HG02588 (cell line): ENCODE results near the gene HS6ST1.

Experiments used
- ATAC-seq: cut with Tn5 transposase; IDR thresholded peaks from one replicate; pipeline ENCODE4 v1.9.1; 2021; ENCODE audit warnings: mild to moderate bottlenecking, moderate library complexity; ENCODE audit not compliant: unreplicated experiment

The HS6ST1 gene

DNA sequence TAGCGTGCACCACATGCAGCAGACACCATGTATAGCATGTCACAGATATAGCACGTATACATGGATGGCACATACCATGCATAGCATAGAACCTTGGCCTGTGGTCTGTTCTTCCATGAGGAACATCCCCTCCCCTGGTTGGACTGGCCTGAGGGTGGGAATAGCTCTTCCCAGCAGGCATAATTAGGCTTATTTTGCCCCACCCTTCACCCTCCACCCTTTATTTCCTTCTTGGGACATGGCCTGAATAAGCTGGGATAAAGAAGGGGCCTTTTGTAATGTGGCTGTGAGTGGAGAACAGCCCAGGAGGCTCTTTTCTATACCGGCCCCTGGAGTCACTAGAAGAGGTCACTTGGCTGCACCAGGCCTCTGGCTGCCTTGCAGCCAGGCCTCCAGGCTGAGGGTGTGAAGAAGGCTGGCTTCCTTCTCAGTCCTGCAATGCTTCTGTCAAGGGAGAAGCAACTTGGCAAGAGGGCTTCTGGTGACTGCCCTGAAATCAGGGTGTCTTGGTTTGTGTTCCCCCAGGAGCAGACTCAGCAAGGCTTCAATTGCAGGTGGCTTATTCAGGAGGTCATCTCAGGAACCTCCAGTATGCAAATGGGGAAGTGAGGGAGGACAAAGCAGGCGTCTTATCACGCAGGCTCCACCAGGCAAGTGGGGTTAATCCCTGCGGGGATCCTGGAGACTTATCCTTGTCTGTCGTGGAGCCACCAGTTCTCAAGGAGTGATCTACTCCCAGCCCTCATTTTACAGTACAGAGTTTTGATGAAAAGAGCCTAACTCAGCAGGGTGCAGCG, 68.2 kb downstream of the HS6ST1 start:
- ATAC-seq: no peak

DNA sequence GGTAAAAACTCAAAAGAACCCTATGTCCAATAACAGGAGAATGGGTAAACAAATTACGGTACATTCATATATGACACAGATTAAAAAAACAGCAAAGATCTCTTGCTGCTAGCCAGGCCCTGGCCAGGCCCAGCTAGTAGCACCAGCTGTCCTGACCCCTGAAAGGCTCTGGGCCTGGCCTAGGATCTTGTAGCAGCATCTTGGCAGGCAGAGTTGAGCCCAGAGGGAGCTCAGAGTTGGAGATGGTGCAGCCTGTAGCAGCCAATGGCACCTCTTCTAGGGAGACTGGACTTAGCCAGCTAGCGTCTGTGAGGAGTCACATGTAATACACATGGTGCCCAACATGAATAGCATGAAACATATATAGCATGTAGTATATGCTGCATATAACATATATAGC, 69.1 kb downstream of the HS6ST1 start:
- no peak for ATAC-seq

GRCh38 chr2:128245813-128246212, 72.9 kb downstream of the HS6ST1 start:
- ATAC-seq: no peak

DNA sequence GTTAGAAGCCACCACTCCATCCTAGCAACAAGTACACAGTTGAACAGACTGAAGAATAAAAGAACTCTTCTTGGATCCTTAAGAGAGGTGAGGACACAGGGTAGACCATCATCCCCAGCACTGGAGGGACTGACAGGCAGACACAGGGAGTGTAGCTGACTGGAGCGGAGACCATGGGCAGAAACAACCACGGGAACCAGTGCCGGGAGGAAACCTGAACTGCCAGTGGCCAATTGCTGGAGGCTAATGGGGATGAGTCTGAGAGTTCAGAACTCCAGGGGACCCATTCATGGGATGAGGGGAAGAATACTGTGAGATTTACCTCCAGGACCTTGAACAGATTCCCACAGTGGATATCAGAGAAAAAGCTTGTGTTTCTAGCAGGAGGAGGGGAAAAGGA, 76.8 kb downstream of the HS6ST1 start:
- no peak for ATAC-seq

DNA sequence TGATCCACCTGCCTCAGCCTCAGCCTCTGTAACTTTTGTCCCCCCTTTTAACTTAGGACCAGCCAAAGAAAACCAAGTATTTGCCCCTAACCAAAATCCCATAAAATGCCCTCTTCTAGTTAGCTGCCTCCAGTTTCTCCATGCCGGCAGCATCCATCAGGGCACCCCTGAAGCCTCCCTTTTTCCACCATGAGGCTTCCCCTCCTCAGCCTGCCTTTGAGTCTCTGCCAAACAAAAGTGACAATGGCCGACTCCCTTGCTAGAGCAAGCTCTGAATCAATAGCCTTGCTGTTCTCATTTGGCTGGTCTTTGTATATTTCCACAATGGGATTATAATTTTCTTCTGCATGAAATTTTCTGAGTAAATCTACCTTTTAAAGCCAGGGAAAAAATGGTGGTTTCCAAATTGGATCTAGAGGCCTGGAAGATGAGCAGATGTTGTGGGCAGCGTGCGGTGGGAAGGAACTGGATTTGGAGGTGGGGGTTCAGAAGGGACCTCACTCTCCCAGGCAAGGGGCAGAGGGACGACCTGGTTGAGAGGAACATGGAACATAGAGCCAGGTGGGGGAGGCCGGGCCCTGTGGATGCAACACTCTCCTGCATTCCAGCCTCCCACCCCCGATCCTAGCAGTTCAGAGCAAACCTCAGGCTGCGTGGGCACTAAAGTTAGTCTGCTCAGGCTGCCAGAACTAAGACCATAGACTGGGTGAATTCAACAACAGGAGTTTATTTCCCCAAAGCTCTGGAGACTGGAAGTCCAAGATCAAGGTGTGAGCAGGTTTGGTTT, 80.6 kb downstream of the HS6ST1 start:
- ATAC-seq: no peak

DNA sequence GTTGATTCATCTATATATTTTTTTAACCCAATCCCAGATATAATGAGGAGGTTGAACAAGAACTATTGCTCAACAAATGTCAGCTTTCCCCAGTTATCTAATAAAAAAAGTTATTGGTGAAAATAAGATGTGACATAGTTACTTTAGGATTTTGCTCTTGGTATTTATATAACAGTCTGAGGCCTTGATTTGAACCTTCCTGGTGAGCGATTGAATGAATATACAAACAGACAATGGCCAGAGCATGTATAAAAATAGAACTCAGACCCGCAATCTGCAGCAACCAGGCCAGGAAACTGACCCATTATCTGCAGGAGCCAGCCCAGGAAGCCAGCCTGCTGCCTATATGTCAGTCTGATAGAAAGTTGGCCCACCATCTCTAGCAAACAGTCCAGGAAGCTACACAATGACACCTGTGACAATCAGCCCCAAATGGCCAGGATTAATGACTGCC, 81.6 kb downstream of the HS6ST1 start:
- no peak for ATAC-seq

DNA sequence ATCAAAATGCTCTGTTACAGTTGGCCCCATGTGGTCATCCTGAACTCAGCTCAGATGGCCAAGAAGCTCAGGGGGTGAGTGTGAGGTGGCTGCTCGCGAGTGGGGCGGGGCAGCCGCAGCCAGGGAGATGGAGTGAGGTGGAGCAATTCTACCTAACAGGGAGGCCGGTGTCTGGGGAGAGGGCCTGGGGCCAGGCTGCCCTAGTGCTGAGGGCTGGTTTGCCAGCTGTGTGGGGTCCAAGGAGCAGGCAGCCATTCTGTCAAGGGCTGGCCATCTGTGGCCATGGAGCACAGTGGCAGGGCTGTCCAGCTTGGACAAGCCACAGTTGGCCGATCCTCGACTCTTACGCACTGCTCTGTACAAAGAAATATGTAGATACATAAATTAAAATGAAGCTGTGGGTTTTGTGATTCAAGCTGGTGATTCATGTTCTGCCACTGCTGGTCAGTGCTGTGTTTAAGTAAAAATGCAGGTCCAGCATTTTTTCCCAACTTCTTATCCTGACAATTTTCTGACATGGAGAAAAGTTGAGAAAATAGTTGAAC, 82.1 kb downstream of the HS6ST1 start:
- no peak for ATAC-seq

- no peak for ATAC-seq
Observed at GRCh38 chr2:128235581-128235980, 83.1 kb downstream of the HS6ST1 start.

GRCh38 chr2:128234613-128235012, 84.1 kb downstream of the HS6ST1 start:
- no peak for ATAC-seq

DNA sequence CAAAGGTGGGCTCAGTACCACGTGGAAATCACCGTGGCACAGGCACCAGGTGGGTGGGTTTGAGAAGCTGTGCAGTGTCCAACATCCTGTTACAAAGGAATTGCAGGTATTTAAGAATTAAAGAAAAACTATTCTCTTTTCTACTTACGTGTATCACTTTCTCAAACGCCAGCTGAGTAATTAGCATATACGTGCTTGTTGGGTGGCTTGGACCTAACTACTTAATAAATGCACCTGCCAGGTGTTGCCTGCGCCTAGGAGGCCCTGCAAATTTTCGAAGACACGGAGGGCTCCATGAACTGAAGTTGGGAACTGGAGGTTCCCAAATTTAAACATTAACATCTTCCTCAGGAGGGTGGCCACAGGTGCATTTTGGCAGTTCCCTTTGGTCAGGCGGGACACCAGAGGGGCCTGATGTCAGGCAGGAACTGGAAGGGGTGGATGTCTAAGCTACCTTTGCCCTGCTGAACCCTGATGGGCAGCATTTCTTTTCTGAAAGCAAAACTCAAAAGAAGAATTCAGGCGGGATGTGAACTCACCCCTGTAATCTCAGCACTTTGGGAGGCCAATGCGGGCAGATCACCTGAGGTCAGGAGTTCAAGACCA, 84.8 kb downstream of the HS6ST1 start:
- no peak for ATAC-seq

- ATAC-seq: peak; percentile 98
Observed at GRCh38 chr2:128232965-128233789, 85.5 kb downstream of the HS6ST1 start.

DNA sequence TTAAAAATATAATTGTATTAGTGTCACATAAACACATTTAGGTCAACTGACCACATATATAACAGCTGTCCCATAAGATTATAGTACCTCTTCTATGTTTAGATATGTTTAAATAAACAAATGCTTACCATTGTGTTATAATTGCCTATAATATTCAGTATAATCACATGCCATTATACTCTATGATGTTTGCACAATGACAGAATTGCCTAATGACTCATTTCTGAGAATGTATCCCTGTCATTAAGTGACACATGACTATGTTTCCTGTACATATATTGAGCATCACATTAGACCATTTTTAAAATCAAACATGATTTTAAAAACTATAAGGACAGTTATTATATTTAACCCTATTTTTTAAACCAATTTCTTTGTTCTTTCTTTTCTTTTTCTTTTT, 89.8 kb downstream of the HS6ST1 start:
- ATAC-seq: no peak

DNA sequence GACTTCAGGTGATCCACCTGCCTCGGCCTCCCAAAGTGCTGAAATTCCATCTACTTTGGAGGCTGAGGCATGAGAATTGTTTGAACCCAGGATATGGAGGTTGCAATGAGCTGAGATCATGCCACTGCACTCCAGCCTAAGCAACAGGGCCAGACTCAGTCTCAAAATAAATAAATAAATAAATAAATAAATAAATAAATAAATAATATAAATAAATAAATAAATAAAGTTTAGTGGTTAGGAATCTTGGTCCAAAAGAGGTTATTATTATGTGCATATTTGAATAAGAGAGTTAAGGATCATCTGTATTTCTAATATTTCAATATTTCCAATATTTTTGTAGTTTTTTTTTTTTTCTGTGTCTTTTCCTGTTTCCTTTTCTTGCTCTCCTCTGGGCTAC, 90.8 kb downstream of the HS6ST1 start:
- ATAC-seq: no peak

GRCh38 chr2:128219891-128220290, 98.8 kb downstream of the HS6ST1 start:
- ATAC-seq: no peak

GRCh38 chr2:128217671-128218070, 101.0 kb downstream of the HS6ST1 start:
- ATAC-seq: no peak

DNA sequence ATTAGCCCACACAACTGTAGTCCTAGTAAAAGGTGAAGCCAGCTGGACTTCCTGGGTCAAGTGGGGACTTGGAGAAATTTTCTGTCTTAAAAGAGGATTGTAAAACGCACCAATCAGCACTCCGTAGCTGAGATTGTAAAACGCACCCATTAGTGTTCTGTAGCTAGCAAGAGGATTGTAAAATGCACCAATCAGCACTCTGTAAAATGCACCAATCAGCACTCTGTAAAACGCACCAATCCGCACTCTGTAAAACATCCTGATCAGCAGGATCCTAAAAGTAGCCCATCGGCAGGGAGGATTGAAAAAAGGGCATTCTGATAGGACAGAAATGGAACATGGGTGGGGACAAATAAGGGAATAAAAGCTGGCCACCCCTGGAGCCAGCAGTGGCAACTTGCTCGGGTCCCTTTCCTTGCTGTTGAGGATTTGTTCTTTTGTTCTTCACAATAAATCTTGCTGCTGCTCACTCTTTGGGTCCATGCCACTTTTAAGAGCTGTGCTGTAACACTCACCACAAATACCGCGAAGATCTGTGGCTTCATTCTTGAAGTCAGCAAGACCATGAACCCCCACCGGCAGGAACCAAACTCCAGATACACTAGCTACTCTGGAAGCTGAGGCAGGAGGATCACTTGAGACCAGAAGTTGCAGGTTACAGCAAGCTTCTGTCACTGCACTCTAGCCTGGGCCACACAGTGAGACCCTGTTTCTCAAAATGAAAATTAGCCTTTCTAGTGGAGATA, 102.6 kb downstream of the HS6ST1 start:
- ATAC-seq: no peak
